Neural progenitor cell (in vitro differentiated cells): Measurements from ENCODE around the gene ZNHIT6.

Experiments
- EZH2 ChIP-seq: fragments of 200-600 bp; sonication (generic); IDR thresholded peaks from 2 replicates; pipeline ENCODE4 v1.6.1; 2017; ENCODE audit warnings: antibody characterized with exemption, mild to moderate bottlenecking, moderate library complexity
- EZH2phosphoT487 ChIP-seq: fragments of 200-600 bp; sonication (generic); IDR thresholded peaks from 2 replicates; pipeline ENCODE4 v1.6.1; 2017; ENCODE audit warnings: antibody characterized with exemption
- TF ChIP-seq, protein P1 (sequence below): fragments of 200-600 bp; sonication (generic); IDR thresholded peaks from 2 replicates; pipeline ENCODE4 v1.5.1; 2017; ENCODE audit warnings: antibody characterized with exemption, mild to moderate bottlenecking

DNA sequence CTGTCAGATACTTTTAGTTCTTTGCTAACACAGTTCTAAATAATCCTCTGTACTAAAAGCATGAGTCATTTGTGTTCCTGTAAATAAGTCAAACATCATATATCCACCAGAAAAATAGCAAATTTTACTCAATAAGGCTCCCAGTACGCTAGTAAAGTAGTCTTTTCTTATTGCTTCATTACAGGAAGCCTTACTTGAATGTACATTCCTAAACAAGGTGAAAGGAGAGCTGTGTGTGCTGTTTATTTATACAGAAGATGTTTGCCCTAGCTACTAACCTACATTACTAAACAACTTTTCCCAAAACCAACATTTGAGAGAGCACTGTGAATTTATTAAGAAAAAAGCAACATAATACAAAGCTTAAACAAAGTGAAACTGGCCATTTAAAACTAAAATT lies 52.0 kb downstream of the ZNHIT6 start:
- TF ChIP-seq EZH2 = no peak
- TF ChIP-seq, protein P1, sequence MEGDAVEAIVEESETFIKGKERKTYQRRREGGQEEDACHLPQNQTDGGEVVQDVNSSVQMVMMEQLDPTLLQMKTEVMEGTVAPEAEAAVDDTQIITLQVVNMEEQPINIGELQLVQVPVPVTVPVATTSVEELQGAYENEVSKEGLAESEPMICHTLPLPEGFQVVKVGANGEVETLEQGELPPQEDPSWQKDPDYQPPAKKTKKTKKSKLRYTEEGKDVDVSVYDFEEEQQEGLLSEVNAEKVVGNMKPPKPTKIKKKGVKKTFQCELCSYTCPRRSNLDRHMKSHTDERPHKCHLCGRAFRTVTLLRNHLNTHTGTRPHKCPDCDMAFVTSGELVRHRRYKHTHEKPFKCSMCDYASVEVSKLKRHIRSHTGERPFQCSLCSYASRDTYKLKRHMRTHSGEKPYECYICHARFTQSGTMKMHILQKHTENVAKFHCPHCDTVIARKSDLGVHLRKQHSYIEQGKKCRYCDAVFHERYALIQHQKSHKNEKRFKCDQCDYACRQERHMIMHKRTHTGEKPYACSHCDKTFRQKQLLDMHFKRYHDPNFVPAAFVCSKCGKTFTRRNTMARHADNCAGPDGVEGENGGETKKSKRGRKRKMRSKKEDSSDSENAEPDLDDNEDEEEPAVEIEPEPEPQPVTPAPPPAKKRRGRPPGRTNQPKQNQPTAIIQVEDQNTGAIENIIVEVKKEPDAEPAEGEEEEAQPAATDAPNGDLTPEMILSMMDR = no peak
- TF ChIP-seq EZH2phosphoT487 = no peak
